ENCODE measurements around the gene LIFR. TPM values are rescaled to one million over a fixed set of nuclear protein-coding genes. Genes with fewer than 3 reads are reported as not detected.
"Not testable (repeated sequence)": the region's sequence is repeated elsewhere in the genome, so short reads cannot be mapped to it uniquely, and the experiment has no call there.

LIFR gene
- total RNA-seq, 1 donor, result 39.8 TPM

DNA sequence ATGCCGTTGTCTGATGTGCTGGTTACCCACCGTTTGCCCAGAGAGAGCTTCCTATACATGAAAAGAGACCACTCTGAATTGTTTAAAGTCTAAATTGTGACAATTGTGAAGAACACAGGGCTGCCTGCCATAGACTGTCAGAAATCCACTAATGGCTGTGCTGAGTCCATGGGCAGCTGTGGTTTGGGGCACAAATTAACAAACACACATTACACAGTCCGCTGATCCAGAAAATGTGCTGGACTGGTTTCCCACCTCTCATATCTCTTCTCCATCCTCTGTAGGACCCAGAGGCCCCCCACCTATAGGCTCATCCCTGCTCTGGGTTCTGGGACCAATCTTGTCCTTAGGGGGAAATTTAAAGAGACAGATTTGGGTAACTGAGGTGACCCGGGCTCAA lies 19.0 kb upstream of the LIFR start:
- no peaks in the 10 kb centered on the region for H3K79me2 ChIP-seq (ENCODE audit: insufficient read depth, low read length)
- no peaks in the 10 kb centered on the region for H4K20me1 ChIP-seq (ENCODE audit: insufficient read depth, low read length)
- H2AFZ ChIP-seq (ENCODE audit: low read length), result no peak overlapping the region
- no peak overlapping the region for H3K4me3 ChIP-seq (ENCODE audit: insufficient read depth, low read length)
- no peak overlapping the region for H3K4me2 ChIP-seq (ENCODE audit: insufficient read depth, low read length)
- TF ChIP-seq, protein P1, sequence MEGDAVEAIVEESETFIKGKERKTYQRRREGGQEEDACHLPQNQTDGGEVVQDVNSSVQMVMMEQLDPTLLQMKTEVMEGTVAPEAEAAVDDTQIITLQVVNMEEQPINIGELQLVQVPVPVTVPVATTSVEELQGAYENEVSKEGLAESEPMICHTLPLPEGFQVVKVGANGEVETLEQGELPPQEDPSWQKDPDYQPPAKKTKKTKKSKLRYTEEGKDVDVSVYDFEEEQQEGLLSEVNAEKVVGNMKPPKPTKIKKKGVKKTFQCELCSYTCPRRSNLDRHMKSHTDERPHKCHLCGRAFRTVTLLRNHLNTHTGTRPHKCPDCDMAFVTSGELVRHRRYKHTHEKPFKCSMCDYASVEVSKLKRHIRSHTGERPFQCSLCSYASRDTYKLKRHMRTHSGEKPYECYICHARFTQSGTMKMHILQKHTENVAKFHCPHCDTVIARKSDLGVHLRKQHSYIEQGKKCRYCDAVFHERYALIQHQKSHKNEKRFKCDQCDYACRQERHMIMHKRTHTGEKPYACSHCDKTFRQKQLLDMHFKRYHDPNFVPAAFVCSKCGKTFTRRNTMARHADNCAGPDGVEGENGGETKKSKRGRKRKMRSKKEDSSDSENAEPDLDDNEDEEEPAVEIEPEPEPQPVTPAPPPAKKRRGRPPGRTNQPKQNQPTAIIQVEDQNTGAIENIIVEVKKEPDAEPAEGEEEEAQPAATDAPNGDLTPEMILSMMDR (IDR thresholded peaks at IDR 0.05; ENCODE audit: extremely low read depth, low read depth, low read length), result no peak
- no peaks in the 10 kb centered on the region for H3K36me3 ChIP-seq (ENCODE audit: insufficient read depth, low read length)
- DNase-seq (ENCODE audit: insufficient read length, low spot score, missing footprints), result no peak
- H3K27ac ChIP-seq (ENCODE audit: low read depth, low read length), result no peak overlapping the region
- H3K4me1 ChIP-seq (ENCODE audit: insufficient read depth, low read length), result no peaks in the 10 kb centered on the region
- peaks cover 13% of the 10 kb centered on the region for H3K27me3 ChIP-seq (ENCODE audit: insufficient read depth, low read length)
- H3K9me3 ChIP-seq (ENCODE audit: low read depth, low read length), result no peaks in the 10 kb centered on the region

GRCh38 chr5:38574009-38574408 lies 17.6 kb upstream of the LIFR start:
- TF ChIP-seq, protein P1 (IDR thresholded peaks at IDR 0.05; ENCODE audit: extremely low read depth, low read depth, low read length), result no peak

GRCh38 chr5:38573521-38573920 lies 17.1 kb upstream of the LIFR start:
- H3K9me3 ChIP-seq (ENCODE audit: low read depth, low read length), result no peaks in the 10 kb centered on the region
- no peak overlapping the region for H3K4me3 ChIP-seq (ENCODE audit: insufficient read depth, low read length)
- no peak overlapping the region for H2AFZ ChIP-seq (ENCODE audit: low read length)
- H3K27ac ChIP-seq (ENCODE audit: low read depth, low read length), result no peak overlapping the region
- TF ChIP-seq, protein P1 (IDR thresholded peaks at IDR 0.05; ENCODE audit: extremely low read depth, low read depth, low read length), result no peak
- H3K36me3 ChIP-seq (ENCODE audit: insufficient read depth, low read length), result no peaks in the 10 kb centered on the region
- no peaks in the 10 kb centered on the region for H4K20me1 ChIP-seq (ENCODE audit: insufficient read depth, low read length)
- DNase-seq (ENCODE audit: insufficient read length, low spot score, missing footprints), result no peak
- peaks cover 16% of the 10 kb centered on the region for H3K27me3 ChIP-seq (ENCODE audit: insufficient read depth, low read length)
- H3K4me1 ChIP-seq (ENCODE audit: insufficient read depth, low read length), result no peaks in the 10 kb centered on the region
- H3K4me2 ChIP-seq (ENCODE audit: insufficient read depth, low read length), result no peak overlapping the region
- no peaks in the 10 kb centered on the region for H3K79me2 ChIP-seq (ENCODE audit: insufficient read depth, low read length)

More at GRCh38 chr5:38574009-38574408, 17.6 kb upstream of the LIFR start:
- H3K4me1 ChIP-seq (ENCODE audit: insufficient read depth, low read length), result no peaks in the 10 kb centered on the region
- no peak for DNase-seq (ENCODE audit: insufficient read length, low spot score, missing footprints)
- H3K27me3 ChIP-seq (ENCODE audit: insufficient read depth, low read length), result peaks cover 16% of the 10 kb centered on the region
- no peak overlapping the region for H3K4me3 ChIP-seq (ENCODE audit: insufficient read depth, low read length)
- H3K4me2 ChIP-seq (ENCODE audit: insufficient read depth, low read length), result no peak overlapping the region
- no peaks in the 10 kb centered on the region for H3K79me2 ChIP-seq (ENCODE audit: insufficient read depth, low read length)
- no peaks in the 10 kb centered on the region for H3K9me3 ChIP-seq (ENCODE audit: low read depth, low read length)
- H3K36me3 ChIP-seq (ENCODE audit: insufficient read depth, low read length), result no peaks in the 10 kb centered on the region
- H4K20me1 ChIP-seq (ENCODE audit: insufficient read depth, low read length), result no peaks in the 10 kb centered on the region
- no peak overlapping the region for H3K27ac ChIP-seq (ENCODE audit: low read depth, low read length)
- H2AFZ ChIP-seq (ENCODE audit: low read length), result no peak overlapping the region

DNA sequence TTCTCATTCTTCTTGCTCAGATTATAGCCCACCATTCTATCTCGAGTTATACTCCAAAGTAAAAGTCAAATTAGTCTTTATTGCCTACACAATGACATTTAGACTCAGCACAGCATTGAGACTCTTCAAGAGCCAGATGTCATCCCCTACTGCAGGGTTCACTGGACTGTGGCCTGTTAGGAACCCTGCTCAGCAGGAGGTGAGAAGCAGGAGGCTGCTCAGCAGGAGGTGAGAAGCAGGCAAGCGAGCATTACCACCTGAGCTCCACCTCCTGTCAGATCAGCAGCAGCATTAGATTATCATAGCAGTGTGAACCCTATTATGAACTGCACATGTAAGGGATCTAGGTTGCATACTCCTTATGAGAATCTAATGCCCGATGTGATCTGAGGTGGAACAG lies 12.7 kb upstream of the LIFR start:
- Histone ChIP-seq H3K4me2 (ENCODE audit: insufficient read depth, low read length) (no peak overlapping the region), H3K27me3 (ENCODE audit: insufficient read depth, low read length) (peaks cover 17% of the 10 kb centered on the region), H3K79me2 (ENCODE audit: insufficient read depth, low read length) (no peaks in the 10 kb centered on the region), H3K27ac (ENCODE audit: low read depth, low read length) (no peak overlapping the region), H4K20me1 (ENCODE audit: insufficient read depth, low read length) (no peaks in the 10 kb centered on the region), H3K9me3 (ENCODE audit: low read depth, low read length) (no peaks in the 10 kb centered on the region), H3K4me3 (ENCODE audit: insufficient read depth, low read length) (no peak overlapping the region), H2AFZ (ENCODE audit: low read length) (no peak overlapping the region), H3K4me1 (ENCODE audit: insufficient read depth, low read length) (no peaks in the 10 kb centered on the region), H3K36me3 (ENCODE audit: insufficient read depth, low read length) (no peaks in the 10 kb centered on the region)
- TF ChIP-seq, protein P1 (IDR thresholded peaks at IDR 0.05; ENCODE audit: extremely low read depth, low read depth, low read length), result no peak
- no peak for DNase-seq (ENCODE audit: insufficient read length, low spot score, missing footprints)

GRCh38 chr5:38567306-38567705 lies 10.9 kb upstream of the LIFR start:
- not testable (repeated sequence) for H4K20me1 ChIP-seq (ENCODE audit: insufficient read depth, low read length); H3K4me2 ChIP-seq (ENCODE audit: insufficient read depth, low read length); H3K4me1 ChIP-seq (ENCODE audit: insufficient read depth, low read length); H3K36me3 ChIP-seq (ENCODE audit: insufficient read depth, low read length); H3K79me2 ChIP-seq (ENCODE audit: insufficient read depth, low read length); H3K4me3 ChIP-seq (ENCODE audit: insufficient read depth, low read length); H2AFZ ChIP-seq (ENCODE audit: low read length); DNase-seq (ENCODE audit: insufficient read length, low spot score, missing footprints); H3K27ac ChIP-seq (ENCODE audit: low read depth, low read length); H3K9me3 ChIP-seq (ENCODE audit: low read depth, low read length)
- H3K27me3 ChIP-seq (ENCODE audit: insufficient read depth, low read length), result peaks cover 26% of the 10 kb centered on the region

Measured in osteoblast (primary cell).